K562 (cell line): ENCODE measurements around the gene ERBB4. TPM values are rescaled to one million over a fixed set of nuclear protein-coding genes. Genes with fewer than 3 reads are reported as not detected.

Source experiments
- ATAC-seq: fragments of 200-7000 bp; cut with Tn5 transposase; 3 replicates; pipeline ENCODE4 v1.9.1; 2020; ENCODE audit warnings: moderate library complexity
- BruUV-seq: library from RNA; stranded (reverse); fragments of 400-500 nt; replicated peaks from 2 replicates; lab custom pipeline; 2021; lab: Mats Ljungman, UMichigan
- CTCF ChIA-PET: fragments of 300-600 bp; formaldehyde crosslinking; extraction: SDS; loops from one replicate; lab custom pipeline; 2021; ENCODE audit warnings: low intra/inter-chr PET ratio; lab: Yijun Ruan, JAX
- POLR2A ChIA-PET: fragments of 300-600, 350-650 bp; sonication (Branson Sonifier 250); formaldehyde crosslinking; extraction: SDS; loops from one replicate; lab custom pipeline; 2021; ENCODE audit warnings: antibody characterized with exemption, inconsistent platforms; lab: Yijun Ruan, JAX
- DNase-seq, 4 experiments: peaks; one replicate each; pipeline versions ENCODE4 v3.0.0 to v3.0.0-alpha.2; 2011 to 2018; ENCODE audit warnings: low spot score in 3 of 4, mixed read lengths in 3 of 4; ENCODE audit errors: extremely low read depth in 1 of 4
- FAIRE-seq: peaks from 2 replicates; lab custom pipeline; 2011; peaks lifted over from hg19 to GRCh38; lab: Jason Lieb, UNC
- H2AFZ ChIP-seq: 2 replicates; pipeline ENCODE4 v1.6.0; 2011; ENCODE audit warnings: low read depth, low read length, control low read depth, inconsistent platforms
- H3K27ac ChIP-seq: fragments of 200-600 bp; 3 replicates; pipeline ENCODE4 v1.8.0; 2011; ENCODE audit warnings: low read depth, mild to moderate bottlenecking, control low read depth, inconsistent platforms, low read length, moderate library complexity, mixed read lengths; ENCODE audit errors: extremely low read depth
- H3K27me3 ChIP-seq, 2 experiments: fragments of 300-600 bp in 1 of 2; 2 replicates in 1 of 2; 3 replicates in 1 of 2; pipeline versions ENCODE4 v1.6.0 to v1.8.0; 2011; ENCODE audit warnings: inconsistent platforms in 2 of 2, low read length in 2 of 2, mild to moderate bottlenecking in 1 of 2, mixed read lengths in 1 of 2, moderate library complexity in 1 of 2; ENCODE audit not compliant: control insufficient read depth in 2 of 2, insufficient read depth in 2 of 2
- H3K36me3 ChIP-seq: fragments of 300-600 bp; 3 replicates; pipeline ENCODE4 v1.8.0; 2011; ENCODE audit warnings: mild to moderate bottlenecking, low read length, inconsistent platforms; ENCODE audit not compliant: control insufficient read depth, insufficient read depth
- H3K4me1 ChIP-seq, 2 experiments: fragments of 200-600 bp in 1 of 2; replicated peaks in 1 of 2; 2 replicates in 1 of 2; 3 replicates in 1 of 2; pipeline versions ENCODE4 v1.5.1 to v1.8.0; 2011; ENCODE audit warnings: inconsistent platforms in 2 of 2, low read length in 2 of 2, mild to moderate bottlenecking in 1 of 2, mixed read lengths in 1 of 2, moderate library complexity in 1 of 2; ENCODE audit not compliant: control insufficient read depth in 2 of 2, insufficient read depth in 2 of 2
- H3K4me2 ChIP-seq: 2 replicates; pipeline ENCODE4 v1.6.1; 2011; ENCODE audit warnings: low read length, control low read depth, inconsistent platforms, mixed read lengths; ENCODE audit not compliant: insufficient read depth
- H3K4me3 ChIP-seq: fragments of 200-600 bp; sonication (generic), shearing (Covaris generic); 2 replicates; pipeline ENCODE4 v1.5.1; 2016; ENCODE audit warnings: control low read depth, inconsistent platforms
- H3K79me2 ChIP-seq: fragments of 200-600 bp; 3 replicates; pipeline ENCODE4 v1.8.0; 2011; ENCODE audit warnings: low read length, inconsistent platforms; ENCODE audit not compliant: control insufficient read depth, insufficient read depth
- H3K9ac ChIP-seq, 2 experiments: 2 replicates each; pipeline versions ENCODE4 v1.6.0 to v1.6.1; 2011; ENCODE audit warnings: low read depth in 2 of 2, low read length in 2 of 2, control low read depth in 1 of 2, inconsistent platforms in 1 of 2, mild to moderate bottlenecking in 1 of 2, mixed read lengths in 1 of 2; ENCODE audit not compliant: insufficient read depth in 1 of 2
- H3K9me1 ChIP-seq: one replicate; pipeline ENCODE4 v1.6.0; 2011; ENCODE audit warnings: inconsistent platforms, mild to moderate bottlenecking, low read length, moderate library complexity; ENCODE audit not compliant: control insufficient read depth, insufficient read depth
- H3K9me3 ChIP-seq: replicated peaks from 2 replicates; pipeline ENCODE4 v1.5.1; 2011; ENCODE audit warnings: low read depth, low read length, inconsistent platforms; ENCODE audit not compliant: control insufficient read depth, insufficient read depth
- H4K20me1 ChIP-seq: replicated peaks from 2 replicates; pipeline ENCODE4 v1.6.1; 2011; ENCODE audit warnings: low read length, inconsistent platforms, mixed read lengths; ENCODE audit not compliant: control insufficient read depth, insufficient read depth
- BCL6 ChIP-seq: fragments of 250-450 bp; sonication (Bioruptor Pico); IDR thresholded peaks from 2 replicates; pipeline ENCODE4 v1.4.0; 2020
- CCAR2 ChIP-seq: fragments of 200-400 bp; formaldehyde crosslinking; IDR thresholded peaks from 2 replicates; pipeline ENCODE4 v1.6.1; 2017; ENCODE audit warnings: mild to moderate bottlenecking, low read depth, low read length
- MEIS2 ChIP-seq: fragments of 450-650 bp; IDR thresholded peaks from 2 replicates; pipeline ENCODE4 v1.6.1; 2014; ENCODE audit warnings: mild to moderate bottlenecking; ENCODE audit not compliant: partially characterized antibody
- NCOR1 ChIP-seq: fragments of 450-650 bp; IDR thresholded peaks from 2 replicates; pipeline ENCODE4 v1.6.1; 2016; ENCODE audit warnings: mild to moderate bottlenecking, moderate library complexity
- NR3C1 ChIP-seq: sonication (generic); formaldehyde crosslinking; IDR thresholded peaks from 2 replicates; pipeline ENCODE4 v1.8.1; 2022; ENCODE audit warnings: missing genetic modification reagents
- TAL1 ChIP-seq: fragments of 450-650 bp; IDR thresholded peaks from 2 replicates; pipeline ENCODE4 v1.6.1; 2016; ENCODE audit warnings: mild to moderate bottlenecking
- ZNF133 ChIP-seq: fragments of 250-450 bp; sonication (Bioruptor Pico); IDR thresholded peaks from 2 replicates; pipeline ENCODE4 v1.4.0; 2020; ENCODE audit warnings: mild to moderate bottlenecking
- WGBS: fragments of 100-300 bp; shearing (Covaris generic); methylation state at CpG from one replicate; pipeline ENCODE4 v1.1.6; 2016; ENCODE audit warnings: low coverage, mixed read lengths; ENCODE audit not compliant: insufficient coverage; ENCODE audit errors: missing lambda C conversion rate; 5-methylcytosine and 5-hydroxymethylcytosine counted together
- in situ Hi-C: fragments of 300-500 bp; cut with MboI; formaldehyde crosslinking; loops from 4 replicates; pipeline ENCODE4 v1.15.0; 2018; ENCODE audit warnings: inconsistent platforms, mixed read lengths
- intact Hi-C: fragments of 100-400 bp; cut with micrococcal nuclease; formaldehyde crosslinking; loops from 2 replicates; pipeline ENCODE4 v1.14.2; 2022
- polyA plus RNA-seq, 8 experiments: library from polyadenylated mRNA; depleted of rRNA in 4 of 8; stranded (reverse) in 5 of 8; unstranded in 3 of 8; fragments of >200 nt; fragmentation: Nextera tagmentation in 2 of 8; fragmentation: Illumina TruSeq in 1 of 8; extraction: Ambion mirVana in 2 of 8; extraction: Trizol in 1 of 8; gene quantifications; 2 replicates each; pipeline versions ENCODE4 v1.2.1 to v1.2.3, GENCODE V29; 2011 to 2014; ENCODE audit warnings: inconsistent platforms in 1 of 8, missing spikeins in 1 of 8
- total RNA-seq, 7 experiments: library from RNA; depleted of rRNA in 6 of 7; stranded (reverse); fragments of >200 nt in 6 of 7; fragmentation: Illumina TruSeq in 2 of 7; extraction: Trizol in 2 of 7; gene quantifications; 2 replicates each; pipeline versions ENCODE4 v1.2.1 to v1.2.3, GENCODE V29; 2011 to 2021; ENCODE audit warnings: low replicate concordance in 1 of 7
- TF ChIP-seq, protein P1 (sequence below): fragments of 450-650 bp; formaldehyde crosslinking; IDR thresholded peaks from 2 replicates; pipeline ENCODE4 v1.4.0; 2020; ENCODE audit warnings: mild to moderate bottlenecking, moderate library complexity

Gene ERBB4
- total and polyA plus RNA-seq, 9 of the 15 experiments (the other 6 are each of a cell fraction or from before 2014, with no cell fraction given) = not detected

DNA sequence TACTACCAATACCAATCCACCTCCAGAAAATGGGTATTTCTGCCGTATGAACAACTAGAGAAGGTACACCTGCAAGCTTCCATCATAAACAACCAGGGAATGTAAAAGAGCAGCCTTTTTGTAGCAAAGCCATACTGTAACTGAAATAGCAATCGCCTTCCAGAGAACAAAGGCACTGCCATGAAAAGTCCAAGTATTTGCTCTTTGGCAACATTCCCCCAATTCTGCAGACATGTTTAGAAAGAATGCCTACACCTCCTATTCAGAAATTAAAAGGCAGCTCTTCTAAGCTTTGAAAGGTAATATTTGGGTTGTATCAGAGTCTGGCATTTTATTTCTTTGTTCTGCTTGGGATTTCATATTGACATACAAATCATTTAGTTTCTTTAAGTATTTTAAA lies 487.7 kb downstream of the ERBB4 start:
- no peaks in the 10 kb centered on the region for H3K27me3 ChIP-seq
- H3K36me3 ChIP-seq = no peaks in the 10 kb centered on the region
- no peak overlapping the region for H3K9ac ChIP-seq
- POLR2A ChIA-PET = no interaction called here
- no peaks in the 10 kb centered on the region for H3K79me2 ChIP-seq
- no TSS peak for BruUV-seq
- 4% methylated on average over 2 of the region's 2 CpGs for WGBS
- no peak overlapping the region for H3K4me2 ChIP-seq
- H2AFZ ChIP-seq = no peak overlapping the region
- no peak overlapping the region for H3K27ac ChIP-seq
- FAIRE-seq (no peak), ATAC-seq (no peak), DNase-seq (no peak)
- H4K20me1 ChIP-seq = no peaks in the 10 kb centered on the region
- TF ChIP-seq, protein P1, sequence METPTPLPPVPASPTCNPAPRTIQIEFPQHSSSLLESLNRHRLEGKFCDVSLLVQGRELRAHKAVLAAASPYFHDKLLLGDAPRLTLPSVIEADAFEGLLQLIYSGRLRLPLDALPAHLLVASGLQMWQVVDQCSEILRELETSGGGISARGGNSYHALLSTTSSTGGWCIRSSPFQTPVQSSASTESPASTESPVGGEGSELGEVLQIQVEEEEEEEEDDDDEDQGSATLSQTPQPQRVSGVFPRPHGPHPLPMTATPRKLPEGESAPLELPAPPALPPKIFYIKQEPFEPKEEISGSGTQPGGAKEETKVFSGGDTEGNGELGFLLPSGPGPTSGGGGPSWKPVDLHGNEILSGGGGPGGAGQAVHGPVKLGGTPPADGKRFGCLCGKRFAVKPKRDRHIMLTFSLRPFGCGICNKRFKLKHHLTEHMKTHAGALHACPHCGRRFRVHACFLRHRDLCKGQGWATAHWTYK (CRISPR knock-in tag) = no peak
- TF ChIP-seq NCOR1 (no peak), BCL6 (CRISPR knock-in tag) (no peak), TAL1 (no peak), ZNF133 (CRISPR knock-in tag) (no peak), CCAR2 (no peak), MEIS2 (no peak), NR3C1 (CRISPR knock-in tag) (no peak)
- H3K9me1 ChIP-seq = no peaks in the 10 kb centered on the region
- no peaks in the 10 kb centered on the region for H3K4me1 ChIP-seq
- no peak overlapping the region for H3K4me3 ChIP-seq
- CTCF ChIA-PET = no interaction called here
- H3K9me3 ChIP-seq = no peaks in the 10 kb centered on the region
- in situ Hi-C loops = no loop called here
- intact Hi-C loops = no loop called here
